HG03025 (cell line): ENCODE results near the gene EGFR.

ENCODE experiments used
- ATAC-seq: cut with Tn5 transposase; IDR thresholded peaks from one replicate; pipeline ENCODE4 v1.9.1; 2021; ENCODE audit warnings: mild to moderate bottlenecking, moderate library complexity; ENCODE audit not compliant: unreplicated experiment, low FRiP score

The EGFR gene

DNA sequence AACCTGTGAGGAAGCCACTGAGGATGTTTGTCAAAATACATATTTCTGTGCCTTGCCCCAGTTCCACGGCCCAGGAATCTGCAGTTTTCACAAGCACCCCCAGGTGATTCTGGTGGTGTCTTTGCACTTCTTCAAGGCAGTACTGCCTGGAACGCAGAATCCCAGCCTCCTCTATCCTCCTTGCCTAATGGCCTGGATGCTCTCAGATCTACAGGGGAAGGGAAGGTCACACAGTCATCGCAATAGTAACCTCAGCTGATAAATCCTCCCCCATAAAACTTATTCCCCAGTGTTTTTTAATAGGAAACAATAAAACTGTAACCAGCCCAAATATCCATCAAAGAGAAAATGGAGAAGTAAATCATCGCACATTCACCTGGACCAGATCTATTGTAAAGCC lies 78.3 kb downstream of the EGFR start:
- no peak for ATAC-seq

- ATAC-seq = no peak
Measured at GRCh38 chr7:55099066-55099820, 80.4 kb downstream of the EGFR start.

- no peak for ATAC-seq
Measured at GRCh38 chr7:55099821-55100543, 81.2 kb downstream of the EGFR start.

GRCh38 chr7:55100544-55101327 lies 81.9 kb downstream of the EGFR start:
- no peak for ATAC-seq

- no peak for ATAC-seq
Measured at GRCh38 chr7:55101359-55101758, 82.5 kb downstream of the EGFR start.

DNA sequence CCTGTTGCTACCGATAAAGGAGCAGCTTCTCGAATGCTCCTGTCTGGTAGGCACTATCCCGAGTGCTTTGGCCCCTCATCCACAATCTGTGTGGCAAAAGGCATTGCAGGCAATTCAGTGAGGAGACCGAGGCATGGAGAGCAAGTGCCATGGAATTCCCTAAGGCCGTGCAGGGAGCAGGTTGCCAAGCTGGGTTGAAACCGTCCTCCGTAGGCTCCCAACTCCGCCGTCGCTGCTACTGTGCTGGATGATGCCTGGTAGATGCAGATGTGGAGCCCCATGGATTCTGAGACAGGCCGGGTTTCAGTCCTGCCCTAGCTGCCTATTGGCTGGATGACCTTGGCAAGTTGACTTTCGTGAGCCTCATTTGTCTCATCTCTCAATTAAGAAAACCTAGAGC lies 85.3 kb downstream of the EGFR start:
- no peak for ATAC-seq

GRCh38 chr7:55104712-55105433 lies 86.1 kb downstream of the EGFR start:
- no peak for ATAC-seq

- no peak for ATAC-seq
Measured at GRCh38 chr7:55105952-55106351, 87.1 kb downstream of the EGFR start.

GRCh38 chr7:55107946-55108345 lies 89.1 kb downstream of the EGFR start:
- no peak for ATAC-seq

GRCh38 chr7:55108401-55108800 lies 89.6 kb downstream of the EGFR start:
- no peak for ATAC-seq

DNA sequence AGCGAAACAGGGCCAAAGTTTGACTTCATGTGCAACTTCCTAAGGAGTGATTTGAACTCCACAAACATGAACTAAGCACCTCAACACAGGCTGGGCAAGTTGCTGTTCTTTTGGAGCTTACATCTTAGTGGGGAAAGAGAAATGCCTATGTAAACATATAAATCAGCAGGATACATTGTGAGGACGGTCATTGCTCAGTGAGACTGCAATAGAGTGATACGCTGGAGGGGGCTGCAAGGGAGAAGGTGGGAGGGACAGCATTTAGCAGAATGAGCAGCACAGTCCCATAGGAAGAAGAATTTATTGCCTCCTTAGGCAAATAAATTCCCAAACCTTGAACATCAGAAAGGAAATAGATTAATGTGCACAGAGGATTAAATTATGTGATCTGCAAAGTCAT lies 90.0 kb downstream of the EGFR start:
- ATAC-seq = no peak

GRCh38 chr7:55109404-55110167 lies 90.8 kb downstream of the EGFR start:
- no peak for ATAC-seq

DNA sequence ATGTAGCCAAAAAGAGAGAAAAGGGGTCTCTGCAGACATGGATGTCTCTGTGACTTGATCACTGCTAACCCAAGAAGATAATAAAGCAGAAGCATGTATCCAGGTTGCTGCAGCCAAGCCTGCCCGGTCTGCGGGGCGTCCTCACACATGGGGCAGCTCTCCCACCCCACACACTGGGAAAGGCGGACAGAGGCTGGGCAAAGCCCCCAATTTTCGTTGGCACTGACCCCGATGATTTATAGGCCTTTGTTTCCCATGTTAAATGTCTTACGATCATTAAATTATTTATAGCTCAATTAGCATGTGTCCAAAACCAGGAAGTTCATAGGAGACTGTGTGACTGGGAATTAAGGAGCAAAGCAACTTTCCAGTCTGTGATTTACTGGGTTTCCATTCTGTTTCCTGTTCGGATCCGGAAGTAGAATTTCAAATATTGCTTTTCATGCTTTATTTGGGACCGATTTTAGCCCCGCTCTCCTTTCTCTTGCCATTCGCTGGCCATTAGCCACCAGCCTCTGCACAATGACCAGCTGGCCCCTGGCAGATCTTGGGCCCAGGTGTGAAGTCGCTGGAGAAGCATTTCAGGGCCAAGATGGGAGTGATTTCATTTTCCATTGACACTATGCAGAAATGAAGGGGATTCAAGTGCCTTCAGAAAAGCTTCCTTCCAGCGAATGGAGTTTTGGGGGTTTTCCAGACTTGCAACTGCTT lies 91.6 kb downstream of the EGFR start:
- no peak for ATAC-seq

- no peak for ATAC-seq
Measured at GRCh38 chr7:55110993-55111361, 92.2 kb downstream of the EGFR start.

- ATAC-seq = no peak
Measured at GRCh38 chr7:55112056-55112455, 93.2 kb downstream of the EGFR start.

DNA sequence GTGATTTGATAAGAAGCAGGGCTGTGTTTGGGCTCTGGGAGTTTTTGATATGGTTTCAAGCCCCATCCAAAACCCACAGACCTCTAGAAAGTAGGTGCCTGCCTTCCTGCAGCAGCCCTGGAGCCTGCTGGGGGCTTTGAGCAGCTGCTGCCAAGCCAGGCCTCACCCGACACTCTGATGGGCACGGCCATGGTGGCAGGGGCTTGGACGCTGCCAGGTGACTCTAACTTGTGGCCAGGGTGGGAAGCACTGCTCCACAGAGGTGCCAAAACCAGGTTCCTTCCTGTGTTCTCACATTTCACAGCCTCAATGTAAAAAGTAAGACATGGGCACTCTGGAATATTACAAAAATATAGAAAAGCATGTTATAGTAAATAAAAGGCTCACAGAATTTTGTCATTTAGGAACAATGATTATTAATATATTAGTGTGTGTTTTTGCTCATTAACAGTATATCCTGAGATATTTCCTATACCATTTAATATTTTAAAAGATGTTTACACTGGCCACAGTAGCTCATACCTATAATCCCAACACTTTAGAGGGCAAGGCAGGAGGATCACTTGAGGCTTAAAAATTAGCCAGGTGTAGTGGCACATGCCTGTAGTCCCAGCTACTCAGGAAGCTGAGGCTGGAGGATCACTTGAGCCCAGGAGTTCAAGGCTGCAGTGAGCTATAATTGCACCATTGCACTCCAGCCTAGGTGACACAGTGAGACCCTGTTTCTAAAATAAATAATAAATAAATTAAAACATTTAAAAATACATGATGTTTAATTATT lies 95.1 kb downstream of the EGFR start:
- ATAC-seq = no peak

DNA sequence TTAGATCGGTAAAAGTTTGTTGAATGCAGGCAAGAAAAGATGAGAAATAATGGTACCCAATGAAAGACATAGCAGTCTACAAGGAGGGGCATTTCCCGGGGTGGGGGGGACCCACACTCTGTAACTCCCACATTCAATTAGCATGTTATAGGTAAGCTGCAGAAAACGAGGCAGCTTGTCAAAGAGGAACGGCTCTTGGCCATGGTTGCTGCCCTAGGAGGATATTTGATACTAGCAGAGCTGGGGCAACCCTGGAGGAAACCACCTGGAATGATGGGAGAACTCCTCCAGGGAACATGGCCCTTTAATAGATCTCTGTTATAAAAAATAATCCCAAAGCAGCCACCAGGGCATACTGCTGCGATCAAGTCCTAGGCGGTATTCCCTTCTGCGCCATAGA lies 98.5 kb downstream of the EGFR start:
- ATAC-seq = no peak

DNA sequence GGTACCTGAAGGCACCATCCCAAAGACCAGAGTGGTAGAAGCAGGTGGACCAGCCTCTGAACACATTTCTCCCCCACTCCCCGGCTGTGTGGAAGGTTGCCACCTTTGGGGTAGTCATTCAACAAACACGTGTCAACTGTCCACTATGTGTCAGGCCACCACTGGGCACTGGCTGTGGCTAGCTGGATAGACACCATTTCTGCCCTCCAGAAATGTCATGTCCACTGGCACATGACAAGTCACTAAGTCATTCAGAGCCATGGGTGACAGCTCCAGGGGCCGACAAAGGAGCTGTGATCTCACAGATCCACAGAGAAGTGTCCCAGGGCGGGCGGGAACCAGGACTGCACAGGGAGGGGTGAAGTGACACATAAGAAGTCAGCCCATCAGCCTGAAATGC lies 99.6 kb downstream of the EGFR start:
- ATAC-seq = no peak

GRCh38 chr7:55119571-55119970 lies 100.8 kb downstream of the EGFR start:
- ATAC-seq = no peak
